AG04450 (cell line): ENCODE results near the gene CDKN1C. TPM values are rescaled to one million over a fixed set of nuclear protein-coding genes. Genes with fewer than 3 reads are reported as not detected.

Experiments
- CTCF ChIA-PET: fragments of 300-600, 350-600 bp; formaldehyde crosslinking; extraction: SDS; loops from one replicate; lab custom pipeline; 2022; ENCODE audit warnings: antibody characterized with exemption, inconsistent platforms; lab: Charles Lee
- POLR2A ChIA-PET: fragments of 350-600 bp; formaldehyde crosslinking; extraction: SDS; loops from one replicate; lab custom pipeline; 2021; ENCODE audit warnings: antibody characterized with exemption, inconsistent platforms; lab: Yijun Ruan, JAX
- DNase-seq: peaks from one replicate; pipeline ENCODE4 v3.0.0-alpha.2; 2011; ENCODE audit warnings: low read depth, low spot score
- H3K27ac ChIP-seq: one replicate; pipeline ENCODE4 v1.5.1; 2012; ENCODE audit warnings: low read depth, low read length, control low read depth
- H3K27me3 ChIP-seq: one replicate; pipeline ENCODE4 v1.6.0; 2012; ENCODE audit warnings: low read length; ENCODE audit not compliant: control insufficient read depth, insufficient read depth
- H3K4me3 ChIP-seq: 2 replicates; pipeline ENCODE4 v1.5.1; 2011; ENCODE audit warnings: mild to moderate bottlenecking, low read depth, low read length, control low read depth
- H3K9me3 ChIP-seq: 2 replicates; pipeline ENCODE4 v1.5.1; 2012; ENCODE audit warnings: low read length; ENCODE audit not compliant: control insufficient read depth, insufficient read depth
- polyA plus RNA-seq: library from polyadenylated mRNA; depleted of rRNA; stranded (reverse); fragments of >200 nt; gene quantifications from 2 replicates; pipeline ENCODE4 v1.2.3, GENCODE V29; 2011
- TF ChIP-seq, protein P1 (sequence below): IDR thresholded peaks from 2 replicates; pipeline ENCODE4 v1.5.1; 2011; ENCODE audit warnings: low read depth, low read length, control low read depth, inconsistent platforms

CDKN1C gene
- polyA plus RNA-seq, 1 experiment: 8.1 TPM

DNA sequence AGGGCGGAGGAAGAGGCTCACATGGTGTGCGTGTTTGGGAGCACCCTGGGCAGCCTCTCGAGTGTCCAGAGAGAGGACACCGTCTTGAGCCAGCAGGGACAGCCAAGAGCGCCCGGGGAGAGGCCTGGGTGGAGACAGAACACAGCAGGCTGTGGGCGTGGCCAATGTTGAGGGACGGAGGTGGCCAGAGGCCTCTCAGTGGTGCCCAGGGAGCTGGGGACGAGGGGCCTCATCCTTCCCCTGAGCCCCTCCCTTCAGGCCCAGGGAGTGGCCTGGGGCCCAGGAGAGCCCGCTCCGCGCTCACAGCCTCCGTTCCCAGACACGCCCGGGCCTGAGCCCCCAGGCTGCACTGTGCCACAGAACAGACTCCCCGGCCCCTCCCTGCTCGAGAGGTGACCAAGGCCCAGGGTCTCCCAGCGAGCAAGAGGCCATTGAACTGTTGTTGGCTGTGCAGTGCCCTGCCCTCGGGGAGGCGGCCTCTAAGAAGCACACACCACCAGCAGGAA is 48.4 kb downstream of the CDKN1C start:
- CTCF ChIA-PET: no interaction called here

DNA sequence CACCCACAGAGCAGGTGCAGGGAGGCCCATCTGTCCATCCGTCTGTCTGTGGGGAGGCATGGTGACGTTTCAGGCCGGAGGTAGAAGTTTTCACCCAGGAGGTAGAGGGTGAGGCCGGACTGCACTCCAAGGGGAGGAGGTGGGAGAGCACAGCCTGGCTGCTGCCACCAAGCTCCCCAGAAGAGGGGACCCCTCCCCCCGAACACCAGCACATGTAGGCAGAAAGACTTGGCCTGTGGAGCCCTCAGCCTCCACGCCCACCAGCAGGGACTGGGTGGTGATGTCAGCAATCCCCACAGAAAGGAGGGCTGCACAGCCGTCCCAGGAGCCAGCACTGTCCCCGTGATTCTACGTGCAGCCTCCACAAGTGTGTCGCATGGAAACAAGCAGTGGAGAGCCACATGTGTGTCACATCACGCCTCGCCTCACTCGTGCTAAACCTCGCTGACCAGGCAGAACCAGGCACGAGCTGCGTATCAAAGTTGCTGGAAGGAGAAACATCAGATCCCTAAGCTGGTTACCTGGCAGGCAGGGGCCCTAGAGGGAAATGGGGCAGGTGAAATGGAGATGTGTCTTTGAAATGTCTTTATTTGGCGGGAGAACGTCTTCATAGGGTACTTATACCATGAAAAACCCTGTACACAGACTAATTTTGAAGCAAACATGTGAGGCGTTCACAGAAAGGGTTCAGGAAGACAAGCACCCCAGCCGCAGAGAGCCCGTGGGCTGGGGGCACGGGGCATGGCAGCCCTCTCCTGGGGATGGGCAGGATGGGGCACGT is 49.1 kb downstream of the CDKN1C start:
- CTCF ChIA-PET: no interaction called here
- Histone ChIP-seq H3K27ac (no peak overlapping the region), H3K27me3 (peaks cover 44% of the 10 kb centered on the region), H3K9me3 (no peaks in the 10 kb centered on the region; the same call in 1 of the 2 replicates), H3K4me3 (no peak overlapping the region)
- TF ChIP-seq, protein P1, sequence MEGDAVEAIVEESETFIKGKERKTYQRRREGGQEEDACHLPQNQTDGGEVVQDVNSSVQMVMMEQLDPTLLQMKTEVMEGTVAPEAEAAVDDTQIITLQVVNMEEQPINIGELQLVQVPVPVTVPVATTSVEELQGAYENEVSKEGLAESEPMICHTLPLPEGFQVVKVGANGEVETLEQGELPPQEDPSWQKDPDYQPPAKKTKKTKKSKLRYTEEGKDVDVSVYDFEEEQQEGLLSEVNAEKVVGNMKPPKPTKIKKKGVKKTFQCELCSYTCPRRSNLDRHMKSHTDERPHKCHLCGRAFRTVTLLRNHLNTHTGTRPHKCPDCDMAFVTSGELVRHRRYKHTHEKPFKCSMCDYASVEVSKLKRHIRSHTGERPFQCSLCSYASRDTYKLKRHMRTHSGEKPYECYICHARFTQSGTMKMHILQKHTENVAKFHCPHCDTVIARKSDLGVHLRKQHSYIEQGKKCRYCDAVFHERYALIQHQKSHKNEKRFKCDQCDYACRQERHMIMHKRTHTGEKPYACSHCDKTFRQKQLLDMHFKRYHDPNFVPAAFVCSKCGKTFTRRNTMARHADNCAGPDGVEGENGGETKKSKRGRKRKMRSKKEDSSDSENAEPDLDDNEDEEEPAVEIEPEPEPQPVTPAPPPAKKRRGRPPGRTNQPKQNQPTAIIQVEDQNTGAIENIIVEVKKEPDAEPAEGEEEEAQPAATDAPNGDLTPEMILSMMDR: no peak
- no peak for DNase-seq
- POLR2A ChIA-PET: interaction anchor here (0.6 to 1.4 kb wide), 2 partner anchors 10 to 1698 kb away, joined by 4 to 5 read pairs; no protein-coding TSS in a partner anchor

More for the DNA sequence above, 48.4 kb downstream of the CDKN1C start:
- H3K27ac ChIP-seq: no peak overlapping the region
- DNase-seq: no peak
- no peaks in the 10 kb centered on the region; the same call in 1 of the 2 replicates for H3K9me3 ChIP-seq
- H3K4me3 ChIP-seq: no peak overlapping the region
- peaks cover 47% of the 10 kb centered on the region for H3K27me3 ChIP-seq
- POLR2A ChIA-PET: interaction anchor here (1.4 kb wide), 1 partner anchor 11 kb away, joined by 5 read pairs; no protein-coding TSS in a partner anchor
- TF ChIP-seq, protein P1: peak; percentile 28; the same call in 1 of the 2 replicates

GRCh38 chr11:2835751-2836150 is 49.8 kb downstream of the CDKN1C start:
- H3K27me3 ChIP-seq: peaks cover 42% of the 10 kb centered on the region
- DNase-seq: no peak
- CTCF ChIA-PET: no interaction called here
- peaks cover 5% of the 10 kb centered on the region for H3K9me3 ChIP-seq
- no peak overlapping the region for H3K27ac ChIP-seq
- H3K4me3 ChIP-seq: no peak overlapping the region
- POLR2A ChIA-PET: interaction anchor here (1.4 kb wide), 1 partner anchor 9 kb away, joined by 5 read pairs; no protein-coding TSS in a partner anchor
- TF ChIP-seq, protein P1: no peak

DNA sequence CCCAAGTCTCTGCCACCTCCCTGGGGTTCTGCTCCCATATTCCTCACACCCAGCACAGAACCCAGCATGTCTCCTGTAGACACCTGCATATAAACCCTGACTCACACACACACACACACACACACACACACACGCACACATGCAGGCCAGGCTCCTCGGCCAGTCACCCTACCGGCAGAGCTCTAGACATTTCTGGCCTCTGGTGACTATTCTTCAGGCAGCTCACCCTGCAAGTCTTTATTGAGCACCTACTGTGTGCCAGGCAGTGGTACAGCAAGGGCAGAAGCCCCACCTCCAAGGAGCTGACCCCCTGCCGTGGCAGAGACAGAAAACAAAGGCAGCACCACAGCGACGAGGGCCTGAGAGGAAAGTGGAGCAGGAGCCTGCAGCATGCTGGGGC is 50.3 kb downstream of the CDKN1C start:
- TF ChIP-seq, protein P1: no peak
- H3K27ac ChIP-seq: no peak overlapping the region
- H3K27me3 ChIP-seq: peaks cover 42% of the 10 kb centered on the region
- DNase-seq: no peak
- CTCF ChIA-PET: no interaction called here
- POLR2A ChIA-PET: no interaction called here
- H3K9me3 ChIP-seq: peaks cover 9% of the 10 kb centered on the region
- no peak overlapping the region for H3K4me3 ChIP-seq
